HepG2 (cell line): Measurements from ENCODE around the gene MAP2K3. TPM values are rescaled to one million over a fixed set of nuclear protein-coding genes. Genes with fewer than 3 reads are reported as not detected.

Experiments used
- ARID2 ChIP-seq: sonication (generic); formaldehyde crosslinking; IDR thresholded peaks from 2 replicates; pipeline ENCODE4 v1.8.1; 2022; ENCODE audit warnings: mild to moderate bottlenecking, missing genetic modification reagents, borderline replicate concordance
- CHD2 ChIP-seq: IDR thresholded peaks from 2 replicates; pipeline ENCODE4 v1.6.1; 2011; ENCODE audit warnings: low read depth, low read length, improper control_type of control experiment
- ELF1 ChIP-seq: sonication (generic); formaldehyde crosslinking; IDR thresholded peaks from 2 replicates; pipeline ENCODE4 v1.4.0; 2020; ENCODE audit warnings: missing genetic modification reagents
- EP300 ChIP-seq, 3 experiments: sonication (generic) in 1 of 3; formaldehyde crosslinking in 1 of 3; IDR thresholded peaks; 2 replicates each; pipeline versions ENCODE4 v1.5.1 to v1.6.1; 2011 to 2020; ENCODE audit warnings: low read depth in 2 of 3, low read length in 2 of 3, borderline replicate concordance in 1 of 3, improper control_type of control experiment in 1 of 3, mild to moderate bottlenecking in 1 of 3, missing genetic modification reagents in 1 of 3, moderate library complexity in 1 of 3
- JDP2 ChIP-seq: sonication (generic); formaldehyde crosslinking; IDR thresholded peaks from 2 replicates; pipeline ENCODE4 v1.8.1; 2022; ENCODE audit warnings: missing genetic modification reagents, borderline replicate concordance
- KLF12 ChIP-seq: sonication (generic); formaldehyde crosslinking; IDR thresholded peaks from 2 replicates; pipeline ENCODE4 v1.4.0; 2020; ENCODE audit warnings: missing genetic modification reagents, borderline replicate concordance
- MTF2 ChIP-seq: sonication (generic); formaldehyde crosslinking; IDR thresholded peaks from 2 replicates; pipeline ENCODE4 v1.5.0; 2020; ENCODE audit warnings: missing genetic modification reagents, borderline replicate concordance
- NFE2L1 ChIP-seq: sonication (generic); formaldehyde crosslinking; IDR thresholded peaks from 2 replicates; pipeline ENCODE4 v1.4.0; 2020; ENCODE audit warnings: missing genetic modification reagents, mild to moderate bottlenecking, borderline replicate concordance
- SRF ChIP-seq: IDR thresholded peaks from 2 replicates; pipeline ENCODE4 v1.6.1; 2011; ENCODE audit warnings: mild to moderate bottlenecking, low read depth, low read length, moderate library complexity
- ZNF556 ChIP-seq: sonication (generic); formaldehyde crosslinking; IDR thresholded peaks from 2 replicates; pipeline ENCODE4 v1.4.0; 2020; ENCODE audit warnings: mild to moderate bottlenecking, missing genetic modification reagents, borderline replicate concordance
- ZNF720 ChIP-seq: sonication (generic); formaldehyde crosslinking; IDR thresholded peaks from 2 replicates; pipeline ENCODE4 v1.4.0; 2020; ENCODE audit warnings: missing genetic modification reagents
- polyA plus RNA-seq, 8 experiments: library from polyadenylated mRNA; depleted of rRNA in 3 of 8; stranded (reverse) in 7 of 8; unstranded in 1 of 8; fragments of >200 nt; fragmentation: Illumina TruSeq in 4 of 8; extraction: Trizol in 4 of 8; gene quantifications; 2 replicates each; pipeline versions ENCODE4 v1.2.1 to v1.2.3, GENCODE V29; 2011 to 2016; ENCODE audit warnings: low read depth in 4 of 8, missing spikeins in 1 of 8, mixed read lengths in 1 of 8; ENCODE audit not compliant: insufficient read depth in 1 of 8
- total RNA-seq, 5 experiments: library from RNA; depleted of rRNA; stranded (reverse); fragments of >200 nt; fragmentation: Illumina TruSeq; extraction: Trizol; gene quantifications; 2 replicates each; pipeline ENCODE4 v1.2.3, GENCODE V29; 2016; ENCODE audit warnings: low read depth in 1 of 5
- TF ChIP-seq, protein P1 (sequence below): sonication (generic); formaldehyde crosslinking; IDR thresholded peaks from 2 replicates; pipeline ENCODE4 v1.4.0; 2020; ENCODE audit warnings: missing genetic modification reagents, borderline replicate concordance
- TF ChIP-seq, protein P2 (sequence below): sonication (generic); formaldehyde crosslinking; IDR thresholded peaks from 2 replicates; pipeline ENCODE4 v1.4.0; 2020; ENCODE audit warnings: mild to moderate bottlenecking, missing genetic modification reagents
- TF ChIP-seq, protein P3 (sequence below): sonication (generic); formaldehyde crosslinking; IDR thresholded peaks from 2 replicates; pipeline ENCODE4 v1.5.0; 2020; ENCODE audit warnings: mild to moderate bottlenecking, missing genetic modification reagents
- TF ChIP-seq, protein P4 (sequence below): sonication (generic); formaldehyde crosslinking; IDR thresholded peaks from 2 replicates; pipeline ENCODE4 v1.8.0; 2022; ENCODE audit warnings: mild to moderate bottlenecking, missing genetic modification reagents, moderate library complexity
- TF ChIP-seq, protein P5 (sequence below): sonication (generic); formaldehyde crosslinking; IDR thresholded peaks from 2 replicates; pipeline ENCODE4 v1.4.0; 2020; ENCODE audit warnings: missing genetic modification reagents
- TF ChIP-seq, protein P6 (sequence below): sonication (generic); formaldehyde crosslinking; conservative IDR thresholded peaks from 2 replicates; pipeline ENCODE4 v1.4.0; 2020; ENCODE audit warnings: missing genetic modification reagents
- TF ChIP-seq, protein P7 (sequence below): IDR thresholded peaks from 2 replicates; pipeline ENCODE4 v1.6.1; 2016; ENCODE audit warnings: missing compliant biosample characterization, missing genetic modification reagents, borderline replicate concordance

MAP2K3 gene
- total and polyA plus RNA-seq, 2 of the 13 experiments (the other 11 are each of a cell fraction or from before 2014, with no cell fraction given) = 20.5 to 27.4 TPM

DNA sequence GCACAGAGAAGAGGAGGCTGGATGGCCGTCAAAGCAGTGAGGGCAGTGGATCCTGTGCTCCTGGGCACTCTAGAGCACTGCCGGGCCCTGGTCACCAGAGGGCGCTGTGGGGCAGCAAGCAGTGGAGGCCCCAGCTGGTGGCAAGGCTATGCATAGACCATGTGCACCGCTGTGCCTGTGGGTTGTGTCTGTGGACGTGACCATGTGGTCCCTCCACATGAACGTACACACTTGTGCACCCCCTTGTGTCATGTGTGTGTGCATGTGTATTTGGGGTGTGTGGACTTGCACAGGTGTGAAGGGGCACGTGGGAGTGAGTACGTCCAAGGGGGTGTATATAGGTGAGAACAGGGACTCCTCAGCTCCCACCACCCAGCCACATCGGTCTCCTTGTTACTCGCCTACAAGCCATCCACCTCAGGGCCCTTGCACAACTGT, 4.4 kb upstream of the MAP2K3 start (continued):
- TF ChIP-seq, protein P1, sequence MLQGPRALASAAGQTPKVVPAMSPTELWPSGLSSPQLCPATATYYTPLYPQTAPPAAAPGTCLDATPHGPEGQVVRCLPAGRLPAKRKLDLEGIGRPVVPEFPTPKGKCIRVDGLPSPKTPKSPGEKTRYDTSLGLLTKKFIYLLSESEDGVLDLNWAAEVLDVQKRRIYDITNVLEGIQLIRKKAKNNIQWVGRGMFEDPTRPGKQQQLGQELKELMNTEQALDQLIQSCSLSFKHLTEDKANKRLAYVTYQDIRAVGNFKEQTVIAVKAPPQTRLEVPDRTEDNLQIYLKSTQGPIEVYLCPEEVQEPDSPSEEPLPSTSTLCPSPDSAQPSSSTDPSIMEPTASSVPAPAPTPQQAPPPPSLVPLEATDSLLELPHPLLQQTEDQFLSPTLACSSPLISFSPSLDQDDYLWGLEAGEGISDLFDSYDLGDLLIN (CRISPR knock-in tag) = no peak
- TF ChIP-seq ZNF556 (CRISPR knock-in tag) = no peak
- TF ChIP-seq, protein P2, sequence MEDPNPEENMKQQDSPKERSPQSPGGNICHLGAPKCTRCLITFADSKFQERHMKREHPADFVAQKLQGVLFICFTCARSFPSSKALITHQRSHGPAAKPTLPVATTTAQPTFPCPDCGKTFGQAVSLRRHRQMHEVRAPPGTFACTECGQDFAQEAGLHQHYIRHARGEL (CRISPR knock-in tag) = no peak
- no peak for TF ChIP-seq JDP2 (CRISPR knock-in tag)
- TF ChIP-seq, protein P3, sequence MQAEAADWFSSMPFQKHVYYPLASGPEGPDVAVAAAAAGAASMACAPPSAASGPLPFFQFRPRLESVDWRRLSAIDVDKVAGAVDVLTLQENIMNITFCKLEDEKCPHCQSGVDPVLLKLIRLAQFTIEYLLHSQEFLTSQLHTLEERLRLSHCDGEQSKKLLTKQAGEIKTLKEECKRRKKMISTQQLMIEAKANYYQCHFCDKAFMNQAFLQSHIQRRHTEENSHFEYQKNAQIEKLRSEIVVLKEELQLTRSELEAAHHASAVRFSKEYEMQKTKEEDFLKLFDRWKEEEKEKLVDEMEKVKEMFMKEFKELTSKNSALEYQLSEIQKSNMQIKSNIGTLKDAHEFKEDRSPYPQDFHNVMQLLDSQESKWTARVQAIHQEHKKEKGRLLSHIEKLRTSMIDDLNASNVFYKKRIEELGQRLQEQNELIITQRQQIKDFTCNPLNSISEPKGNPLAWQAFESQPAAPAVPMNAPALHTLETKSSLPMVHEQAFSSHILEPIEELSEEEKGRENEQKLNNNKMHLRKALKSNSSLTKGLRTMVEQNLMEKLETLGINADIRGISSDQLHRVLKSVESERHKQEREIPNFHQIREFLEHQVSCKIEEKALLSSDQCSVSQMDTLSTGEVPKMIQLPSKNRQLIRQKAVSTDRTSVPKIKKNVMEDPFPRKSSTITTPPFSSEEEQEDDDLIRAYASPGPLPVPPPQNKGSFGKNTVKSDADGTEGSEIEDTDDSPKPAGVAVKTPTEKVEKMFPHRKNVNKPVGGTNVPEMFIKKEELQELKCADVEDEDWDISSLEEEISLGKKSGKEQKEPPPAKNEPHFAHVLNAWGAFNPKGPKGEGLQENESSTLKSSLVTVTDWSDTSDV = no peak
- TF ChIP-seq ELF1 (CRISPR knock-in tag) = no peak
- TF ChIP-seq, protein P4, sequence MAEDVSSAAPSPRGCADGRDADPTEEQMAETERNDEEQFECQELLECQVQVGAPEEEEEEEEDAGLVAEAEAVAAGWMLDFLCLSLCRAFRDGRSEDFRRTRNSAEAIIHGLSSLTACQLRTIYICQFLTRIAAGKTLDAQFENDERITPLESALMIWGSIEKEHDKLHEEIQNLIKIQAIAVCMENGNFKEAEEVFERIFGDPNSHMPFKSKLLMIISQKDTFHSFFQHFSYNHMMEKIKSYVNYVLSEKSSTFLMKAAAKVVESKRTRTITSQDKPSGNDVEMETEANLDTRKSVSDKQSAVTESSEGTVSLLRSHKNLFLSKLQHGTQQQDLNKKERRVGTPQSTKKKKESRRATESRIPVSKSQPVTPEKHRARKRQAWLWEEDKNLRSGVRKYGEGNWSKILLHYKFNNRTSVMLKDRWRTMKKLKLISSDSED = no peak
- TF ChIP-seq, protein P5, sequence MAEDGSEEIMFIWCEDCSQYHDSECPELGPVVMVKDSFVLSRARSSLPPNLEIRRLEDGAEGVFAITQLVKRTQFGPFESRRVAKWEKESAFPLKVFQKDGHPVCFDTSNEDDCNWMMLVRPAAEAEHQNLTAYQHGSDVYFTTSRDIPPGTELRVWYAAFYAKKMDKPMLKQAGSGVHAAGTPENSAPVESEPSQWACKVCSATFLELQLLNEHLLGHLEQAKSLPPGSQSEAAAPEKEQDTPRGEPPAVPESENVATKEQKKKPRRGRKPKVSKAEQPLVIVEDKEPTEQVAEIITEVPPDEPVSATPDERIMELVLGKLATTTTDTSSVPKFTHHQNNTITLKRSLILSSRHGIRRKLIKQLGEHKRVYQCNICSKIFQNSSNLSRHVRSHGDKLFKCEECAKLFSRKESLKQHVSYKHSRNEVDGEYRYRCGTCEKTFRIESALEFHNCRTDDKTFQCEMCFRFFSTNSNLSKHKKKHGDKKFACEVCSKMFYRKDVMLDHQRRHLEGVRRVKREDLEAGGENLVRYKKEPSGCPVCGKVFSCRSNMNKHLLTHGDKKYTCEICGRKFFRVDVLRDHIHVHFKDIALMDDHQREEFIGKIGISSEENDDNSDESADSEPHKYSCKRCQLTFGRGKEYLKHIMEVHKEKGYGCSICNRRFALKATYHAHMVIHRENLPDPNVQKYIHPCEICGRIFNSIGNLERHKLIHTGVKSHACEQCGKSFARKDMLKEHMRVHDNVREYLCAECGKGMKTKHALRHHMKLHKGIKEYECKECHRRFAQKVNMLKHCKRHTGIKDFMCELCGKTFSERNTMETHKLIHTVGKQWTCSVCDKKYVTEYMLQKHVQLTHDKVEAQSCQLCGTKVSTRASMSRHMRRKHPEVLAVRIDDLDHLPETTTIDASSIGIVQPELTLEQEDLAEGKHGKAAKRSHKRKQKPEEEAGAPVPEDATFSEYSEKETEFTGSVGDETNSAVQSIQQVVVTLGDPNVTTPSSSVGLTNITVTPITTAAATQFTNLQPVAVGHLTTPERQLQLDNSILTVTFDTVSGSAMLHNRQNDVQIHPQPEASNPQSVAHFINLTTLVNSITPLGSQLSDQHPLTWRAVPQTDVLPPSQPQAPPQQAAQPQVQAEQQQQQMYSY (CRISPR knock-in tag) = no peak
- no peak for TF ChIP-seq ARID2 (CRISPR knock-in tag)
- no peak for TF ChIP-seq ZNF720 (CRISPR knock-in tag)
- no peak for TF ChIP-seq NFE2L1 (CRISPR knock-in tag)
- TF ChIP-seq, protein P6, sequence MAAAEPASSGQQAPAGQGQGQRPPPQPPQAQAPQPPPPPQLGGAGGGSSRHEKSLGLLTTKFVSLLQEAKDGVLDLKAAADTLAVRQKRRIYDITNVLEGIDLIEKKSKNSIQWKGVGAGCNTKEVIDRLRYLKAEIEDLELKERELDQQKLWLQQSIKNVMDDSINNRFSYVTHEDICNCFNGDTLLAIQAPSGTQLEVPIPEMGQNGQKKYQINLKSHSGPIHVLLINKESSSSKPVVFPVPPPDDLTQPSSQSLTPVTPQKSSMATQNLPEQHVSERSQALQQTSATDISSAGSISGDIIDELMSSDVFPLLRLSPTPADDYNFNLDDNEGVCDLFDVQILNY (CRISPR knock-in tag) = no peak
- no peak for TF ChIP-seq EP300 (IDR thresholded peaks at IDR 0.05; ENCODE audit: low read depth in 2 of 2, low read length in 2 of 2)
- TF ChIP-seq EP300 (CRISPR knock-in tag; IDR thresholded peaks at IDR 0.05; ENCODE audit: borderline replicate concordance) = no peak
- TF ChIP-seq CHD2 = no peak
- TF ChIP-seq KLF12 = no peak
- TF ChIP-seq SRF = no peak
- TF ChIP-seq, protein P7, sequence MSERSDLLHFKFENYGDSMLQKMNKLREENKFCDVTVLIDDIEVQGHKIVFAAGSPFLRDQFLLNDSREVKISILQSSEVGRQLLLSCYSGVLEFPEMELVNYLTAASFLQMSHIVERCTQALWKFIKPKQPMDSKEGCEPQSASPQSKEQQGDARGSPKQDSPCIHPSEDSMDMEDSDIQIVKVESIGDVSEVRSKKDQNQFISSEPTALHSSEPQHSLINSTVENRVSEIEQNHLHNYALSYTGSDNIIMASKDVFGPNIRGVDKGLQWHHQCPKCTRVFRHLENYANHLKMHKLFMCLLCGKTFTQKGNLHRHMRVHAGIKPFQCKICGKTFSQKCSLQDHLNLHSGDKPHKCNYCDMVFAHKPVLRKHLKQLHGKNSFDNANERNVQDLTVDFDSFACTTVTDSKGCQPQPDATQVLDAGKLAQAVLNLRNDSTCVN (CRISPR knock-in tag) = no peak
- TF ChIP-seq MTF2 (CRISPR knock-in tag) = no peak
